Lung (tissue), 12 donors: ENCODE results near the gene SNHG17. TPM values are rescaled to one million over a fixed set of nuclear protein-coding genes. Genes with fewer than 3 reads are reported as not detected.
"Not testable (repeated sequence)": the region's sequence is repeated elsewhere in the genome, so short reads cannot be mapped to it uniquely, and the experiment has no call there.

Experiments used
- ATAC-seq: fragments of 200-7000 bp; cut with Tn5 transposase; one replicate; pipeline ENCODE4 v1.9.1; 2020; ENCODE audit warnings: moderate number of reproducible peaks; ENCODE audit not compliant: insufficient read depth, low FRiP score
- DNase-seq, 3 donors: peaks; one replicate each; pipeline ENCODE4 v3.0.0-alpha.2; 2013 to 2017
- H3K27ac ChIP-seq, 2 donors: one replicate each; pipeline ENCODE4 v1.5.1; 2013; ENCODE audit warnings: mild to moderate bottlenecking in 2 of 2, moderate library complexity in 2 of 2, control low read depth in 1 of 2, inconsistent platforms in 1 of 2, low read depth in 1 of 2, low read length in 1 of 2
- H3K27me3 ChIP-seq, 3 donors: one replicate each; pipeline ENCODE4 v1.5.1; 2013; ENCODE audit warnings: low read length in 2 of 3; ENCODE audit not compliant: control insufficient read depth in 3 of 3, insufficient read depth in 3 of 3
- H3K36me3 ChIP-seq, 4 donors: one replicate each; pipeline ENCODE4 v1.5.1; 2013; ENCODE audit warnings: low read length in 4 of 4, mild to moderate bottlenecking in 1 of 4, moderate library complexity in 1 of 4; ENCODE audit not compliant: control insufficient read depth in 4 of 4, insufficient read depth in 4 of 4
- H3K4me1 ChIP-seq, 5 donors: one replicate each; pipeline ENCODE4 v1.5.1; 2013; ENCODE audit warnings: low read length in 5 of 5, mild to moderate bottlenecking in 2 of 5, moderate library complexity in 1 of 5; ENCODE audit not compliant: control insufficient read depth in 5 of 5, insufficient read depth in 5 of 5
- H3K4me3 ChIP-seq: one replicate; pipeline ENCODE4 v1.5.1; 2013; ENCODE audit warnings: mild to moderate bottlenecking, control low read depth, moderate library complexity
- H3K9ac ChIP-seq, 2 donors: one replicate each; pipeline ENCODE4 v1.5.1; 2013; ENCODE audit warnings: low read length in 2 of 2, control low read depth in 1 of 2; ENCODE audit not compliant: insufficient read depth in 1 of 2
- H3K9me3 ChIP-seq, 4 donors: one replicate each; pipeline ENCODE4 v1.5.1; 2013; ENCODE audit warnings: low read length in 3 of 4, mild to moderate bottlenecking in 1 of 4, moderate library complexity in 1 of 4; ENCODE audit not compliant: control insufficient read depth in 4 of 4, insufficient read depth in 3 of 4
- WGBS, 2 donors: extraction: QIAGEN DNeasy Blood & Tissue Kit; methylation state at CpG; one replicate each; pipeline ENCODE4 v1.1.7; 2013; 5-methylcytosine and 5-hydroxymethylcytosine counted together
- polyA plus RNA-seq, 2 donors: library from polyadenylated mRNA; stranded (reverse); fragments of 200-250 nt; gene quantifications; one replicate each; pipeline ENCODE4 v1.2.1, GENCODE V29; 2013
- total RNA-seq, 2 donors: library from RNA; depleted of rRNA in 1 of 2; stranded (reverse); fragments of >200 nt in 1 of 2; gene quantifications; one replicate each; pipeline ENCODE4 v1.2.1, GENCODE V29; 2014 to 2021
- TF ChIP-seq, protein P1 (sequence below): IDR thresholded peaks from 2 replicates; pipeline ENCODE4 v1.5.1; 2012; ENCODE audit warnings: mild to moderate bottlenecking; ENCODE audit errors: control extremely low read depth, extremely low read depth
- donor health status: control.
- donor health status: control.
- donor health status: Bipolar disorder and iron deficiency.
- donor health status: healthy.
- donor health status: DM: yes; HTN: yes; CAD: no.

The SNHG17 gene
- total and polyA plus RNA-seq, 4 donors: 11.9 to 52.4 (median 34.0) TPM

DNA sequence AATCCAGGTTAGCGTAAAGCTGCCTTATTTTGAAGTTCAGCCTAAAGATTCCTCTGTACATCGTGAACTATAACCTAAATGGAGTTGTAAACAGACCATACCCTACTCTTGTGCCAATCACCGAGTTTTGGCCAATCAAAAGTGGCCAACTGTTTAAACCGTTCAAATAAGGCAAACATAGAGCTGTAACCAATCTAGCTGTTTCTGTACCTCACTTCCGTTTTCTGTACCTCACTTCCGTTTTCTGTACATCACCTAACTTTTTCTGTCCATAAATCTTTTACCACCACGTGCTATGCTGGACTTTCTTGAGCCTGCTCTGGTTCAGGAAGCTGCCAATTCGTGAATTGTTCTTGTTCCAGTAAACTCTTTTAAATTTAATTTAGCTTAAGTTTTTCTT lies 49.1 kb downstream of the SNHG17 start:
- no peak overlapping the region for H3K4me3 ChIP-seq
- no peak overlapping the region for H3K27ac ChIP-seq
- ATAC-seq (no peak), DNase-seq (no peak)
- 70 to 71% methylated on average over 8 of the region's 8 CpGs for WGBS, 2 donors
- H3K27me3 ChIP-seq: no peaks in the 10 kb centered on the region
- peaks cover 0 to 2% (median 0%) of the 10 kb centered on the region in 4 donors for H3K9me3 ChIP-seq
- no peaks in the 10 kb centered on the region for H3K4me1 ChIP-seq
- no peak overlapping the region for H3K9ac ChIP-seq
- TF ChIP-seq, protein P1, sequence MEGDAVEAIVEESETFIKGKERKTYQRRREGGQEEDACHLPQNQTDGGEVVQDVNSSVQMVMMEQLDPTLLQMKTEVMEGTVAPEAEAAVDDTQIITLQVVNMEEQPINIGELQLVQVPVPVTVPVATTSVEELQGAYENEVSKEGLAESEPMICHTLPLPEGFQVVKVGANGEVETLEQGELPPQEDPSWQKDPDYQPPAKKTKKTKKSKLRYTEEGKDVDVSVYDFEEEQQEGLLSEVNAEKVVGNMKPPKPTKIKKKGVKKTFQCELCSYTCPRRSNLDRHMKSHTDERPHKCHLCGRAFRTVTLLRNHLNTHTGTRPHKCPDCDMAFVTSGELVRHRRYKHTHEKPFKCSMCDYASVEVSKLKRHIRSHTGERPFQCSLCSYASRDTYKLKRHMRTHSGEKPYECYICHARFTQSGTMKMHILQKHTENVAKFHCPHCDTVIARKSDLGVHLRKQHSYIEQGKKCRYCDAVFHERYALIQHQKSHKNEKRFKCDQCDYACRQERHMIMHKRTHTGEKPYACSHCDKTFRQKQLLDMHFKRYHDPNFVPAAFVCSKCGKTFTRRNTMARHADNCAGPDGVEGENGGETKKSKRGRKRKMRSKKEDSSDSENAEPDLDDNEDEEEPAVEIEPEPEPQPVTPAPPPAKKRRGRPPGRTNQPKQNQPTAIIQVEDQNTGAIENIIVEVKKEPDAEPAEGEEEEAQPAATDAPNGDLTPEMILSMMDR: no peak
- no peaks in the 10 kb centered on the region for H3K36me3 ChIP-seq

DNA sequence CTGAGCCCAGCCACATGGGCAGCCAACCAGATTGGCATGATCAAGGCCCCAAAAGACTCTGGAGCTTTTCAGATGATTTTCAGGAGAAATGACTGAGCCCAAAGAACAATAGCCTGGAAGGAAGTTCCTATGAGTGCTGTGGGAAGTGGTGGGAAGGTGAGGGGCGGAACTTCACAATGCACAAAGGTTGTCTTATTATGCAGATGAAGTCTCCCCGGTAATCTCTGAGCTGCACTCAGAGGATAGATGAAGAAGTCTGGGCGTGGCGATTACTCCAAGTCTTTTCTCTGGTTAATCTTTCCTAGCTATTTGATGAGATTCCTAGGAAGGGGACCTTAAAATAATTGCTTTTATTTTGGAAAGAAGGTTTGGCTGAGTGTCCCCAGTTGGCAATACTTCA lies 52.0 kb downstream of the SNHG17 start:
- no peaks in the 10 kb centered on the region for H3K4me1 ChIP-seq
- TF ChIP-seq, protein P1: no peak
- no peaks in the 10 kb centered on the region for H3K36me3 ChIP-seq
- H3K27me3 ChIP-seq: no peaks in the 10 kb centered on the region
- ATAC-seq (no peak), DNase-seq (no peak)
- 85 to 90% methylated on average over 4 of the region's 4 CpGs for WGBS, 2 donors
- no peak overlapping the region for H3K9ac ChIP-seq
- H3K4me3 ChIP-seq: no peak overlapping the region
- peaks cover 0 to 2% (median 0%) of the 10 kb centered on the region in 4 donors for H3K9me3 ChIP-seq
- no peak overlapping the region for H3K27ac ChIP-seq

DNA sequence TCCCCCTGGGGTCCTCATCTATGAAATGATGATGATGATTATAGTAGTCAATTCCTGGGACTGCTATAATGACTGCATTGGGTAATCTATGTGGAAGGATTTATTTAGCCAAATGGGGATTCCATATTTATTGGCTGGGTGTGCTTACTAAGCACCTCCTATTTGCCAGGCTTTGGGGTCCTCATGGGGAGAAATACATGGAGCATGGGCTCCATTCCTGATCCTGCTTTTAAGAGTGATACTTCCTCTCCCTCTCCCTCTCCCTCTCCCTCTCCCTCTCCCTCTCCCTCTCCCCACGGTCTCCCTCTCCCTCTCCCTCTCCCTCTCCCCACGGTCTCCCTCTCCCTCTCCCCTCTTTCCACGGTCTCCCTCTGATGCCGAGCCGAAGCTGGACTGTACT lies 57.3 kb downstream of the SNHG17 start:
- WGBS, 2 donors: no CpG with 5 or more reads among the region's 5 CpGs
- H3K27ac ChIP-seq, H3K36me3 ChIP-seq, H3K4me1 ChIP-seq, H3K9me3 ChIP-seq, DNase-seq, H3K4me3 ChIP-seq, H3K9ac ChIP-seq, H3K27me3 ChIP-seq, ATAC-seq: not testable (repeated sequence)

DNA sequence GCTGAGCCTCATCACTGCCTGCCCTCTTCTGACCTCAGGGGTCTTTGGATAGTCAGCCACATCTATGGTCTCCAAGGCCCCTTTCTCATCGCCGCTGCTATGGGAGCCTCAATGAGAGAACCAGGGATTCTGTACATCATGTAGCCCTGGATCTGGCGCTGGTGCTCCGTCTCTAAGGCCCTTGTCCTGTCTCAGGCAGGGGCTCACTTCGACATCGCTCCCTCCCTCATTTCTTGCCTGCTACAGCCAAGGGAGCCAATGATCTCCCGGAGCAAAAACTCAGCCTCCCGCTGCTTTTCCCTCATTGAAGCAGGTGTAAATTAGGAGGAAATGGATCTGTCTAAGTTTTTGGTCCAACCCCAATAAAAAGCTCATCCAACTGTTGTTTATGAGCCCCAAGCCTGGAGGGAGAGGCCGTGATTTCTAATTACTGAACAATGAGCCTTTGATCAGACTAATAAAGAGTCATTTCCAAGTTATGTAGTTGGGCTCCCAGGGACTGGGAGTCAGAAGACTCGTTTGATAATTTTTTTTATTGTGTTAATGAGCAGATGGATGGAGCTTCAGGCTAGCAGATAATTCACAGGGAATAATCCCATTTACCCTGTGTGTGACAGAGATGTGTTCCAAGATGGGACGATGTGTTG lies 58.0 kb downstream of the SNHG17 start:
- DNase-seq: no peak
- TF ChIP-seq, protein P1: no peak
- 82 to 84% methylated on average over 11 of the region's 11 CpGs for WGBS, 2 donors

More for the DNA sequence above, 58.0 kb downstream of the SNHG17 start:
- Histone ChIP-seq H3K27ac (no peak overlapping the region), H3K9me3 (no peaks in the 10 kb centered on the region), H3K36me3 (no peaks in the 10 kb centered on the region), H3K4me1 (no peaks in the 10 kb centered on the region), H3K9ac (no peak overlapping the region), H3K4me3 (no peak overlapping the region), H3K27me3 (no peaks in the 10 kb centered on the region)
- ATAC-seq: no peak
